Nephron progenitor cell (in vitro differentiated cells): ENCODE results near the gene HEATR3.

ENCODE experiments used
- DNase-seq: peaks from one replicate; pipeline ENCODE4 v3.0.0; 2021
- H3K27ac Mint-ChIP-seq: 2 replicates; pipeline ENCODE4 v1.8.0; 2021; ENCODE audit warnings: mild to moderate bottlenecking, moderate library complexity, mixed read lengths
- H3K27me3 Mint-ChIP-seq: 2 replicates; pipeline ENCODE4 v1.8.0; 2021; ENCODE audit warnings: mild to moderate bottlenecking, low read depth, mixed read lengths; ENCODE audit not compliant: poor library complexity
- H3K36me3 Mint-ChIP-seq: 2 replicates; pipeline ENCODE4 v1.8.0; 2021; ENCODE audit warnings: low read depth, mixed read lengths
- H3K4me1 Mint-ChIP-seq: 2 replicates; pipeline ENCODE4 v1.8.0; 2021; ENCODE audit warnings: mixed read lengths
- H3K4me3 Mint-ChIP-seq: 2 replicates; pipeline ENCODE4 v1.8.0; 2021; ENCODE audit warnings: mild to moderate bottlenecking, moderate library complexity, mixed read lengths
- H3K9me3 Mint-ChIP-seq: 2 replicates; pipeline ENCODE4 v1.8.0; 2021; ENCODE audit warnings: mild to moderate bottlenecking, moderate library complexity, mixed read lengths
- CTCF ChIP-seq: fragments of 200-600 bp; sonication (generic); IDR thresholded peaks from 2 replicates; pipeline ENCODE4 v1.5.0; 2021; ENCODE audit warnings: antibody characterized with exemption

The HEATR3 gene

GRCh38 chr16:50114357-50115129 lies 48.8 kb downstream of the HEATR3 start:
- Mint-ChIP-seq H3K9me3 (no peaks in the 10 kb centered on the region), H3K27me3 (peaks cover 25% of the 10 kb centered on the region), H3K27ac (peak overlapping the region; percentile 34), H3K4me3 (no peak overlapping the region), H3K36me3 (no peaks in the 10 kb centered on the region), H3K4me1 (peaks cover 11% of the 10 kb centered on the region)
- no peak for DNase-seq
- no peak for TF ChIP-seq CTCF

- Mint-ChIP-seq H3K27ac (no peak overlapping the region), H3K27me3 (peaks cover 32% of the 10 kb centered on the region), H3K4me1 (no peaks in the 10 kb centered on the region), H3K4me3 (no peak overlapping the region), H3K36me3 (no peaks in the 10 kb centered on the region), H3K9me3 (peaks cover 4% of the 10 kb centered on the region)
- no peak for TF ChIP-seq CTCF
- DNase-seq = no peak
These were observed 54.9 kb downstream of the HEATR3 start for GRCh38 chr16:50120711-50121110.

GRCh38 chr16:50121278-50121677 lies 55.5 kb downstream of the HEATR3 start:
- Mint-ChIP-seq H3K27me3 (peaks cover 32% of the 10 kb centered on the region), H3K4me3 (no peak overlapping the region), H3K36me3 (no peaks in the 10 kb centered on the region), H3K27ac (no peak overlapping the region), H3K9me3 (peaks cover 4% of the 10 kb centered on the region), H3K4me1 (no peaks in the 10 kb centered on the region)
- DNase-seq = no peak
- no peak for TF ChIP-seq CTCF

GRCh38 chr16:50121721-50122445 lies 56.1 kb downstream of the HEATR3 start:
- no peak for TF ChIP-seq CTCF
- H3K36me3 Mint-ChIP-seq = no peaks in the 10 kb centered on the region

GRCh38 chr16:50123417-50123816 lies 57.6 kb downstream of the HEATR3 start:
- Mint-ChIP-seq H3K9me3 (peaks cover 4% of the 10 kb centered on the region), H3K4me1 (no peaks in the 10 kb centered on the region), H3K4me3 (no peak overlapping the region), H3K27me3 (peaks cover 17% of the 10 kb centered on the region), H3K36me3 (no peaks in the 10 kb centered on the region), H3K27ac (no peak overlapping the region)
- no peak for TF ChIP-seq CTCF
- no peak for DNase-seq

More at GRCh38 chr16:50121721-50122445, 56.1 kb downstream of the HEATR3 start:
- H3K9me3 Mint-ChIP-seq = peaks cover 4% of the 10 kb centered on the region
- H3K27me3 Mint-ChIP-seq = peaks cover 26% of the 10 kb centered on the region
- no peak overlapping the region for H3K4me3 Mint-ChIP-seq
- H3K4me1 Mint-ChIP-seq = no peaks in the 10 kb centered on the region
- no peak for DNase-seq
- no peak overlapping the region for H3K27ac Mint-ChIP-seq
